GM13976 (cell line): ENCODE results near the gene FKBP7.

Source experiments
- DNase-seq: peaks from one replicate; pipeline ENCODE4 v3.0.0; 2012; ENCODE audit warnings: low spot score
- in situ Hi-C: fragments of 300-500 bp; cut with MboI; formaldehyde crosslinking; loops from one replicate; pipeline ENCODE4 v1.12.0; 2022; ENCODE audit warnings: low sequenced_read_pairs, mixed read lengths, inconsistent platforms; ENCODE audit not compliant: unreplicated experiment
- TF ChIP-seq, protein P1 (sequence below): IDR thresholded peaks from 2 replicates; pipeline ENCODE4 v1.5.1; 2012; ENCODE audit warnings: borderline replicate concordance, mild to moderate bottlenecking; ENCODE audit not compliant: insufficient read depth; ENCODE audit errors: extremely low read depth, missing control alignments, control extremely low read depth

FKBP7 gene

DNA sequence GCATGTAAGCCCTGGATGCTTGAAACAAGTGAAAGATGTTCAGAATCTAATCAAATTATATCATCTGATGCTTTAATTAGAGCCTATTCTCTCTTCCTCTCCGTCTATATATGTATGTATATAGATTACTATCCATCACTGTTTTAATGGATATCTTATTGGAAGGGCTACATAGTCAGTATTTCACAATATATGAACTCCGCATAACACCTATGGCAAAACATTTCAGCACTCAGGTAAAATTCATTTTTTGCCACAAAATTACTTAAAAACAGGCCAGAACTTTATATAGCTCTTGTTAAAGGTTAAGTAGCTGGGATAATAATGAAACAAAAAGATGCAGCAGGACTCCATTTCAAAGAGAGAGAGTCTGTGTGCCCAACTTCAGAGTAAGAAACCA is 26.1 kb downstream of the FKBP7 start:
- DNase-seq, result no peak

DNA sequence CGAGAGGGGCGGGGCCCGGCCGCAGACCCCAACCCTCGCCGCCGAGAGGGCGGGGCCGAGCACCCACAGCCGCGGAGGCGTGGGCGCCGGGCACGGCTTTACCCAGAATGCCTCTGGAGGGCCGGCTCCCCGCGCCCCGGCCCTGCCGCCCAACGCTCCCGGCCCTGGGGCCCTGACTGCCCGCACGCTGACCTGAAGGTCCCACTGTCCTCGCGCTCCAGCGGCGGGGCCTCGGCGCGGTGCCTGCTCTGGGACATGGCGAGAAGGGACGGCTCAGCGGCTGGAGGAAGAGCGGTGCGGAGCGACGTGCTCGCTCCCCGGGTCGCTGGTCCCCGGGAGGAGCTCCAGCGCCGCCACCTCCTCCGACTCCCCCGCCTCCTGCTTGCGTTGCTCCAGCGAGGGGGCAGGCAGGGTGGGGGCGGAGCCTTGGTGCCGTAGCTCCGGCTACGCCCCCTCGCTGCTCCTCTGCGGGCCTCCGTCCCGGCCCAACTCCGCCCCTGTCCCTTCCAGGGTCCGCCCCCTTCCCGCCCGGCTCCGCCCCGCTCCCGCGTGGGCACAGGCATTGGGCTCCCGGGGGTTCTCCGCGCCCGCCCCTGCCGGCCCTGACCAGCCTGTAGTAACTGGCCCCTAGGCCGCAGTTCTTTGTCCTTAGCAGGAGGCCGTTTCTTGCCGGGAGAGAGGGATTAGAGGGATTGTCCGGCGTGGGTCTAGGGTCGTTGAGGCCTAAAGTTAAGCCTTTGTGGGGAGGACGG is 27.4 kb downstream of the FKBP7 start, which contains the start of the genes PJVK and PRKRA:
TSS of gene PJVK (plus strand) at position 605 of the 752 bp plus-strand sequence. CDS start 2,032 bp downstream, outside the sequence.
TSS of gene PRKRA (minus strand) at position 402 of the 752 bp plus-strand sequence. CDS start at position 257, 145 bp downstream.
- TF ChIP-seq, protein P1, sequence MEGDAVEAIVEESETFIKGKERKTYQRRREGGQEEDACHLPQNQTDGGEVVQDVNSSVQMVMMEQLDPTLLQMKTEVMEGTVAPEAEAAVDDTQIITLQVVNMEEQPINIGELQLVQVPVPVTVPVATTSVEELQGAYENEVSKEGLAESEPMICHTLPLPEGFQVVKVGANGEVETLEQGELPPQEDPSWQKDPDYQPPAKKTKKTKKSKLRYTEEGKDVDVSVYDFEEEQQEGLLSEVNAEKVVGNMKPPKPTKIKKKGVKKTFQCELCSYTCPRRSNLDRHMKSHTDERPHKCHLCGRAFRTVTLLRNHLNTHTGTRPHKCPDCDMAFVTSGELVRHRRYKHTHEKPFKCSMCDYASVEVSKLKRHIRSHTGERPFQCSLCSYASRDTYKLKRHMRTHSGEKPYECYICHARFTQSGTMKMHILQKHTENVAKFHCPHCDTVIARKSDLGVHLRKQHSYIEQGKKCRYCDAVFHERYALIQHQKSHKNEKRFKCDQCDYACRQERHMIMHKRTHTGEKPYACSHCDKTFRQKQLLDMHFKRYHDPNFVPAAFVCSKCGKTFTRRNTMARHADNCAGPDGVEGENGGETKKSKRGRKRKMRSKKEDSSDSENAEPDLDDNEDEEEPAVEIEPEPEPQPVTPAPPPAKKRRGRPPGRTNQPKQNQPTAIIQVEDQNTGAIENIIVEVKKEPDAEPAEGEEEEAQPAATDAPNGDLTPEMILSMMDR, result no peak
- peak; percentile 99 for DNase-seq
- in situ Hi-C loops, result no loop called here

More for the DNA sequence above, 26.1 kb downstream of the FKBP7 start:
- TF ChIP-seq, protein P1, result no peak
- in situ Hi-C loops, result no loop called here

DNA sequence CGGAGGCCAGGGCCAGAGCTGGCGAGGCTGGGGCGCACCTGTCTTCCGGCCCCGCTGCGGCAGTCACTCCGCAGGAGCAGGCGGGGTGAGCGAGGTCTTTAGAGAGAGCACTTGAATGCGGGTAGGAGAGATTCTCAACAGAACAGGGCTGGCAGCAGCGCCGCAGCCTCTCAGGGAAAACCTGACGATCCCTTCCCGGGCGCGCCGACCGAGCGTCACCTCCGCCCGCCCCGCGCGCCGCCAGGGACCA is 28.0 kb downstream of the FKBP7 start:
- TF ChIP-seq, protein P1, result no peak
- in situ Hi-C loops, result no loop called here
- DNase-seq, result no peak

DNA sequence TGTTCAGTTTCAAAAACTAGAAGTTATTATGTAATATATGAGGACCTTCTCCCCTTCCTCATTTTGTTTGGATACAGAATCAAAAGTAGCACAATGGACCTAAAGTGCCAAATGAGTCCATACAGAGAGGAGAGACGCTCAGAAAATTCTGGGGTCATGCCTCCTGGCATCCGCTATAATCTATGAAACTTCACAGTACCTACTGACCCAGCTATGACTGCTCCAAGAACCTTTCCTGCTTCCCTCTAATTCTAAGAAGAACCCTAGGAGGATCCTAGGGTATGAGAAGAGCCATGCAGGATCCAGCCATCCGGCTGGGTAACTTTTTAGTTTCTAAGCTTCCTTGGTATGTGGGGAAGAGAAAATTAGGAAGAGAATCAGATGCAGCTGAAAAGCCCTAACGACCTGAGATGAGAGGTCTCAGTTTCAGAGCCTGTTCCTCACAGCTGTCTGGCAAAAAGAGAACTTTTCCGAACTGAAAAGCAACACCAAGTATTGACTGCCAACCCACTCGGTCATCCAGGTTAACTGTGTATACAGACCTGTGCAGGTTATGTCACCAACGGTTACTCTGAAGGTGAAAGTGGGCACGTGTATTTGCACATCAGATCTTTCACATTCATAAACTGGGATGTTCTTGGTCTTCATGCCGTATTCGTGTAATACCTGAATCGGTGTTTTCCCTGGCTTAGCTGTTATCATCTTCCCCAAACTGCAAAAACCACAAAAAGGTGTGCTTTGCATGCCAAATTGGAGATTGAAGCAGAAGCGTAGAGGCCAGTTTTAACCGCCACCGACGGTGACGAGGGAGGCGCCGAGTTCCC is 28.5 kb downstream of the FKBP7 start:
- TF ChIP-seq, protein P1, result no peak
- DNase-seq, result peak; percentile 25
- in situ Hi-C loops, result no loop called here

DNA sequence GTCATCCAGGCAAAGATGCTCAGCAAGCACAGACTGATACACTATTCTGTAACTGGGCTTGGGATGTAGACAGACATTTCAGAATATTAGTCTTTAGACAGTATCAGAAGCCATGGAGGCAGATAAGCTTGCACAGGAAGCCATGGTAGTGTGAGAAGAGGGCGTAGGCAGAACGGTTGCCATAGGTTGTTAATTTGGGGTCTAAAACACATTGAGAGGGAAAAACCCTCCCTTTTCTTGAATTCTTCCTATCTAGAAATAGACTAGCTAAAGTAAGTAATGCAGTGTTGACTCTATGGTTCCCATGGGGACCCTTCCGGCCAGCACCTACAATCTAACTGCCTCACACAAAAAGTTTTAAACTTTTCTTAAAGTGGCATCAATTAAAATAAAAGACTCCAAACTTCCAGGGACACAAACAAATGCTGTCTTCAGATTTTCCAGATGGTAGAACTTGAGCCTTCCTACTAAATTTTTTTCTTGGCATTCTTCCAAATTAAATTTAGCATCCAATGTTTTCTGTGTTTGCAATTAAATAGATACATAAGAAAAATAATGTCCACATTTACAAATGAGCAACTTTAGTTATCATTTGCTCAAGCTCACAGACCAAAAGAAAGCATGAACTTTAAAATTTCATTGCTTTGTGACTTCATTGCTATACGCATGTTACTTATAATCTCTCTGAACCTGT is 29.3 kb downstream of the FKBP7 start:
- peak; percentile 62 for DNase-seq
- in situ Hi-C loops, result no loop called here
- TF ChIP-seq, protein P1, result no peak

- TF ChIP-seq, protein P1, result no peak
- DNase-seq, result no peak
- in situ Hi-C loops, result no loop called here
Observed at GRCh38 chr2:178441426-178441825, 37.0 kb downstream of the FKBP7 start.
